Stimulated activated CD4-positive, alpha-beta T cell treated with anti-CD3 and anti-CD28 coated beads, Interleukin-4, amount 100 ng/mL, for 1 hour (primary cell): ENCODE measurements around the gene IFNA1.
"Not testable (repeated sequence)": the region's sequence is repeated elsewhere in the genome, so short reads cannot be mapped to it uniquely, and the experiment has no call there.

Source experiments
- DNase-seq: peaks from one replicate; pipeline ENCODE4 v3.0.0-alpha.2; 2020

The IFNA1 gene

DNA sequence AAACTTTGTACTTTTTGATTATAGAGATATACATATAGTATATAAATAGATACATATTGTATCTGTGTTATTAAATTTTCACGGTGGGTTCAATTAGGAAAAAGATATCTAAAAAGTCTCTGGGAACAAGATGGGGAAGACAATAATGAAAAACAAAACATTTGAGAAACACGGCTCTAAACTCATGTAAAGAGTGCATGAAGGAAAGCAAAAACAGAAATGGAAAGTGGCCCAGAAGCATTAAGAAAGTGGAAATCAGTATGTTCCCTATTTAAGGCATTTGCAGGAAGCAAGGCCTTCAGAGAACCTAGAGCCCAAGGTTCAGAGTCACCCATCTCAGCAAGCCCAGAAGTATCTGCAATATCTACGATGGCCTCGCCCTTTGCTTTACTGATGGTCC lies at the start of gene IFNA1:
TSS of gene IFNA1 (plus strand) at position 301 of the 400 bp plus-strand sequence. CDS start at position 370, 69 bp downstream.
- DNase-seq = no peak

- no peak for DNase-seq
Measured at GRCh38 chr9:21392270-21392669, 48.0 kb upstream of the IFNA1 start.

DNA sequence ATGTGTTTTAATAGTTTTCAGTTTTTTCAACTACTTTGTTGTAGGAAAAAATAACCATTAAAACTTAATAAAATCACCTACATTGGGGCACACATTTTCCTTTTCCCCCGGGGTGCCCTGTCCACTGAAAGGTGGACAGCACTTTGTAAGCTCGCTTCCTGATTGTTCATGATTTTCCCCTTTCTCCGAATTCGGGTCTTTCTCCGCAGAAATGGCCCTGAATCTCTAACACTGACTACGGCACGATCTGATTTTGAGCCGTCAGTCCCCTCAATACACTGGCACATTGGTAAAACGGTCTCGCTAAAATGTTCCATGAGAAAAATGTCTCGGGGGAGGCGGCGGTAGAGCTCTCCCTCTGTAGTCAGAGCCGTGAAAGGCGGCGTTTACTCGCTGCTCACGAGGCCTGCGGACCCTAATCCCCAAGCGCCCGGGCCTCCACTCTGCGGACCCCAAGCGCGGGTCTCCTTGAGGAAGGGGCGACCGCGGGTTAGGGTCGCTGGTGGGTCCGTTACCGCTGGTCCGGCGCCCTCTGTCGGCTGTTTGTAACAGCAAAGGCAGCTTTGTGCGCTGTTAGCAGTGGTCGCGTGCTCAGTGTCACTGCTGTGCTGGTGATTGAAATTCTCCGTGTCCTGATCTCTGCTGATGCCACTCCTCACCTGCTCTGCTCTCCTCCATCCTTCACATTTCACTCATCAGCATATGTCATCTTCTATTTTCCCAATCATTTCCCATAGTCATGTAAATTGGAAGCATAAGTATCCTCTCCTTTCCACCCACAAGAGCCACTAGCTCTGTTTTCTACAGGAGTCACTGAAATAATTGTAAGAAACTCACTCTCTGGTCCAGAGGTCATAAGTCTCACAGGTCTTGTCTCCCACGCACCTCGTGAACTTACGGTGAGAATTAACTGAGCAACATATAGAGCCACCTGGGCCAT lies 44.2 kb upstream of the IFNA1 start:
- DNase-seq = peak; percentile 71

- DNase-seq = no peak
Measured at GRCh38 chr9:21398955-21399489, 41.2 kb upstream of the IFNA1 start.

- no peak for DNase-seq
Measured at GRCh38 chr9:21399956-21400355, 40.3 kb upstream of the IFNA1 start.

DNA sequence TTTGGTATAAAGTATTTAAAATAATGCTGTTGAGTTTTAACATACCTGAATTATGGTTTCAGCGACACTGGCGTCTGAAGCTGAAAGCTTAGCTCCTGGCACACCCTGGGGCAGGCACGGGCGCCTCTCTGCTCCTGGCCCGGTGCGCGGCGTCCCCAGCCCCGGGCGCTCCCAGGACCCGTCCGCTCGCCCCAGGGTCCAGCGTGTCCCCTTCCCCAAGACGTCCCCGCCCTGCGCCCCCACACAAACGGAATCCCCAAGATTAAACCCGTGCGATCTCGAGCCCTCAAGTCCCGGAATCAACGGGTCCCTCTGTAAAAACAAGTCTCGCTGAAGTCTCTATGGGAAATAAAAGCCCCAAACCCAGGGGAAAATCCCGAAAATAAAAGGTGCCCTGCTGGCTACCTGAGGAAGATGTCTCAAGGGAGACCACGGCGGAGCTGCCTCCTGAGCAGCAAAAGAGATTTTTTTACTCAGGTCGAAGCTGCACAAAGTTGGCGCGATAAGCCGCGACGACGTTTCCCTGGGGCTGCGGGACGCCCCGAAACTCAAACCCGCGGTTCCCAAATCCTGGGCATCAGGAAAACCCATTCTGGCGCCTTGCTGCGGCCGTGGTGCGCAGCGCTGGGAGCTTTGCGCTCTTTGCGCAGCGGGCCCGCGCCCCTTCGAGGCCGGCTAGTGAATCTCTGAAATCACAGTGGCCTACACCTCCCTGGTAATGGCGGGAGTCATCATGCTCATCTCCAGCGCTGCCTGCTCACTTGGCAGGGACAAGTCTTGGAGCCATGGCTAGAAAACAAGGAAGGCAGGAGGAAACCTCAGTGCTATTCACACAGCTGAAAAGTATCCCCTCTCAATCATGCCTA lies 37.6 kb upstream of the IFNA1 start:
- DNase-seq = peak; percentile 10

GRCh38 chr9:21404146-21404545 lies 36.1 kb upstream of the IFNA1 start:
- no peak for DNase-seq

DNA sequence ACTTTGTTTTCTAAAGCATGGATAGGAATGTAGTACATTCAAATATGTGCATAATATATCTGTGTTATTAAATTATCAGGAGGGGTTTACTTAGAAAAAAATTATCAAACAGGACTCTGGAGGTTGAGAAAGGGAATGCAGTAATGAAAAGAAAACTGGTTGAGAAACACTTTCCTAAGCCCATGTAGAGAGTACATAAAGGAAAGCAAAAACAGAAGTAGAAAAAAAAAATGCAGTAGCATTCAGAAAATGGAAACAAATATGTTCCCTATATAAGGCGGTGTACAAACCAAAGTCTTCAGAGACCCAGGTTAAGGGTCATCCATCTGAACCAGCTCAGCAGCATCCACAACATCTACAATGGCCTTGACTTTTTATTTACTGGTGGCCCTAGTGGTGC lies 31.4 kb upstream of the IFNA1 start, which contains the start of gene IFNA8:
TSS of gene IFNA8 (plus strand) at position 301 of the 400 bp plus-strand sequence. CDS start at position 361, 60 bp downstream.
- no peak for DNase-seq

- no peak for DNase-seq
Measured at GRCh38 chr9:21412107-21412506, 28.1 kb upstream of the IFNA1 start.

DNA sequence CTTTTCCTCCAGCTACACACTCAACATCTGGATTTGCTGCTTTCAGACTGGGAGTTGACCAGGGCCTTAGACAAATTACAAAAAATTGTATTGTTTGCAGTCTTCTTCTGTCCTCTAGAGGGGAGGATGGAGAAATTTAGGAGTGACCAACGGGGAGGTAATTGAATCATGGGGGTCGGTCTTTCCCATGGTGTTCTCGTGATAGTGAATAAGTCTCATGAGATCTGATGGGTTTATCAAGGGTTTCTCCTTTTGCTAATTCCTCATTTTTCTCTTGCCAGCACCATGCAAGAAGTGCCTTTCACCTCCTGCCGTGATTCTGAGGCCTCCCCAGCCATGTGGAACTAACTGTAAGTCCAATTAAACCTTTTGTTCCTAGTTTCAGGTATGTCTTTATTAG lies 27.1 kb upstream of the IFNA1 start:
- DNase-seq = no peak

GRCh38 chr9:21413624-21414023 lies 26.6 kb upstream of the IFNA1 start:
- no peak for DNase-seq

DNA sequence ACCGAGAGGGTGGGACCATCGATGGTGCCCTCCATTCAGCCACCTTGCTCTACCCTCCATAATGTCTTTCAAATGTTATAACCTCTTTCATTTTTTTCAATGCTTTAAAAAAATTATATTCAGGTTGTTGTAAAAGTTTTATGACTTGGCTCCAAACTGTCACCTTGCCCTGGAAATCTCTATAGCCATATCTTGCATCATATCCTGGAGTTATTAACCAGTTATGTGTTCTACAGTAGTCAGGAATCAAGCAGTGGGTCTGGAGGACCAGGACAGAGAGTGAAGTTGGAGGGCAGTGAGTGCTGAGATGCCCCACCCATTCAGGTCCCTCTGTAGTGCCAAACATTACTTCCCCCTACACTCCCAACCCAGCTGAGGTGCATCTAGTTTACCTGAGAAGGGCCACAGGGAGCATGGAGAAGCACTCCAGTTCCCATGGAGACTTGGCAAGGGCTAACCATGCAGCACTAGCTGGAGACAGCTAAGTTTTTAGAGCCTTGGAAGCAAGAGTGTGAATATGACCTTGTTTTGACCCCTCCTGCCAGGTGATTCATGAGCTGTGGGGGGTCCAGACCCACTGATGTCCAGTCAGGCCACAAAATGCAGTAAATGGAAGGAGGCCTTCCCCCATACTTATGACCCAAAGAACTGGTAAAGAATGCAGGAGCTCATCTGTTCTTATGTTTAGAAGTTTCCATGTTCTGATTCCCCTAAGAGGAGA lies 25.9 kb upstream of the IFNA1 start:
- no peak for DNase-seq

DNA sequence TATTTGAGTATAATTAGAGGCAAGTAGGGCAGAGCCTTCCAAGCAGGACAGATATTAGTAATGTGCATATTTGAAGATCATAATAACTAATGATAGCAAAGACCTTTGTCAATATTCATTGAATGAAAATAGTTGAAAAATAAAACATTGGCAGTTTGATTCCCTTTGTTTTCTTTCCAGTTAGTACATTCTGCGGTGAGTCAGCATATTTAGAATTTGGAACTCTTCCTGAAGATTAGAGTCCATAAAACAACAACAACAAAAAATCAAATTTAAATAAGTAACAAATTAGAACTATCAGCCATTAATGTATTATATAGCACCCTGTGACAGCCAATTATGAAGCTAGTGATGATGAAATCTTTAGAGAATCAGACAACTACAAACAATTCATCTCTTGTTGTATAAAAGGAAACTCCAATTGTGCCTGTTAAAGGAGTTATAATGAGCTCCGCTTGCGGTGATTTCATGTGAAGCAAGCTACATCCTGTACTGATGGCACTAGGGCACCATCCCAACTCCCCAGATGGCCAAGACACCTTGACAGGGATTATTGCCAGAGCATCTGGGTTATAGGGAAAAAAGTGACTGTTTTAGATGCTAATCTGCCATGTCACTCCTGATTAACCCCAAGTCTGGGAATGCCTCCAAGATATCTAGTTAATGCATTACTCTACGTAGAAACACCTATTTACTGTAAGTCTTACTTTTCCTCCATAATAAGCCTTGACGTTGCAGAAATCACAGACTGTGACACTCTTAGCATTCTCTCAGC lies 24.6 kb upstream of the IFNA1 start:
- DNase-seq = no peak

DNA sequence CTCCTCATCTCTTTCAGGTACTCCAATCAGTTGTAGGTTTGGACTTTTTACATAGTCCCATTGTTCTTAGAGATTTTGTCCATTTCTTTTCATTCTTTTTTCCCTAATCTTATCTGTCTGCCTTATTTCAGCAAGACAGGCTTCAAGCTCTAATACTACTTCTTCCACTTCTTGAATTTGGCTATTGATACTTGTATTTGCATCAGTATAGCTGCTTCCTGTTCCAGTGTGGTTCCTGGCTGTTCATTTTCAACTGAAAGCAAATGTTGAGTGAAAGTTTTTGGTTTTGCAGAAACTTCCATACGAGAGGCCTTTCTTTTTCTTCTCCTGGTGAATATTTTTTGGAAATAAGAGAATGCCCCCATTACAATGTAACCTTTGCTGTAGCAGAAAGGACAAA lies 12.0 kb upstream of the IFNA1 start:
- DNase-seq = no peak

- DNase-seq = no peak
Measured at GRCh38 chr9:21429191-21429590, 11.0 kb upstream of the IFNA1 start.

DNA sequence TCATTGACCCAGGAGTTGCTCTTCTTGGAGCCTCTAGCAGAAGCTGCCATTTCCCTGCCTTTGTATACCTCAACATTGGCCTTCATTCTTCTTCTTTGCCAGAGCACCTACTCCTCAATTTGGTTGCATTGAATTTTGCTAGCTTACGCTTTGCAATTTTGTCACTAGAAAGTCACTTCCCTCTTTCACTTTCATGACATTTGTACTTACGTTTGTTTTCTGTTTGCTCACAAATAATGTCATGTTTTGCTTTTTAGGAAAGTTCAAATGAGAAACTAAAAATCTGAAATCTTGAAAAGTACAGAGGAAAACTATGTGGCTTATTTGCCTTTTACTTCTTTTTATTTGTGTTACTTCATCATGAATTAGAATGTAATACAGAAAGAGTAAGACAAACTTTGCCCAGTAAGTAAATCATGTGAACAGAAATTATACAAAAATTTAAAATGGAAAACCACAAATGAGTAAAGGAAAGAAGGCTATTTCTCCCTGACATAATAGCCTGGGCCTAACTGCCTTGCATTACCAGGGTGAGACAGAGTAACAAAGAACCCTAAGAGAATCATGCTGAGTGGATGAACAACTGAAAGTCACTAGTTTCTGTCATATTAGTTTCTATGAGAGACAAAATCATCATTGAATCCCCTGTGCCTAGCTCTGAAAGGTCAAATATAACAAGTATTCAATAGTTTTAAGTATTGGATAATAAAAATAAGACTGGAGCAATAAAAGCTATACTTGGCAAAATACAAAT lies 7.4 kb upstream of the IFNA1 start:
- DNase-seq = no peak

- DNase-seq = peak; percentile 14
Measured at GRCh38 chr9:21434202-21435014, 5.8 kb upstream of the IFNA1 start.

DNA sequence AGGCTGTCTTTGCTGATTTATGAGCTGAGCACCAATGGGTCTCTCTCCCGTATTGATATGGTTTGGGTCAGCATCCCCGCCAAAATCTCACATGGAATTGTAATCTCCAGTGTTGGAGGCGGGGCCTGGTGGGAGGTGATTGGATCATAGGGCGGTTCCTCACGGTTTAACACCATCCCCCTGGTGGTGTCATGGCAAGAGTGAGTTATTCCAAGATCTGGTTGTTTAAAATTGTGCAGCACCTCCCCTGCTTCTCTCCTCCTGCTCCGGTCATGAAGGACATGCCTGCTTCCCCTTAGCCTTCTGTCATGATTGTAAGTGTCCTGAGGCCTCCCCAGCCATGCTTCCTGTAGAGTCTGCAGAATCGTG lies 5.2 kb upstream of the IFNA1 start:
- DNase-seq = not testable (repeated sequence)

- no peak for DNase-seq
Measured at GRCh38 chr9:21443849-21444625, 3.8 kb downstream of the IFNA1 start.
